ELF-1 (cell line): ENCODE results near the gene PLLP.

Experiments used
- DNase-seq: peaks from one replicate; pipeline ENCODE4 v3.0.0-alpha.2; 2016; ENCODE audit warnings: low read depth, low spot score

PLLP gene

GRCh38 chr16:57256601-57257395, 27.7 kb downstream of the PLLP start:
- no peak for DNase-seq

GRCh38 chr16:57255686-57256415, 28.6 kb downstream of the PLLP start:
- no peak for DNase-seq

- no peak for DNase-seq
Observed at GRCh38 chr16:57253466-57253865, 31.0 kb downstream of the PLLP start.

GRCh38 chr16:57252148-57252721, 32.2 kb downstream of the PLLP start:
- DNase-seq, result no peak

- no peak for DNase-seq
Observed at GRCh38 chr16:57251352-57251751, 33.1 kb downstream of the PLLP start.

GRCh38 chr16:57245472-57246113, 38.9 kb downstream of the PLLP start:
- DNase-seq, result no peak

- peak; percentile 99 for DNase-seq
Observed at GRCh38 chr16:57244767-57245471, 39.6 kb downstream of the PLLP start, which contains the start of gene ARL2BP. TSS of gene ARL2BP (plus strand) at chr16:57245259. CDS start at chr16:57245368, 109 bp downstream.

- DNase-seq, result no peak
Observed at GRCh38 chr16:57244463-57244766, 40.1 kb downstream of the PLLP start.

- DNase-seq, result no peak
Observed at GRCh38 chr16:57242650-57243049, 41.8 kb downstream of the PLLP start.

- no peak for DNase-seq
Observed at GRCh38 chr16:57240851-57241250, 43.6 kb downstream of the PLLP start.

- no peak for DNase-seq
Observed at GRCh38 chr16:57239107-57239506, 45.4 kb downstream of the PLLP start.

GRCh38 chr16:57238682-57239081, 45.8 kb downstream of the PLLP start:
- DNase-seq, result no peak

GRCh38 chr16:57236022-57236350, 48.5 kb downstream of the PLLP start:
- no peak for DNase-seq

GRCh38 chr16:57235128-57236021, 49.1 kb downstream of the PLLP start:
- peak; percentile 13 for DNase-seq

- no peak for DNase-seq
Observed at GRCh38 chr16:57234707-57235092, 49.8 kb downstream of the PLLP start.

- DNase-seq, result no peak
Observed at GRCh38 chr16:57233944-57234706, 50.3 kb downstream of the PLLP start.

- no peak for DNase-seq
Observed at GRCh38 chr16:57231821-57232350, 52.6 kb downstream of the PLLP start.

GRCh38 chr16:57229079-57229478, 55.4 kb downstream of the PLLP start:
- no peak for DNase-seq

GRCh38 chr16:57226701-57227621, 57.5 kb downstream of the PLLP start:
- DNase-seq, result no peak
